Measurements from ENCODE around the gene ZNF709.

Gene ZNF709

DNA sequence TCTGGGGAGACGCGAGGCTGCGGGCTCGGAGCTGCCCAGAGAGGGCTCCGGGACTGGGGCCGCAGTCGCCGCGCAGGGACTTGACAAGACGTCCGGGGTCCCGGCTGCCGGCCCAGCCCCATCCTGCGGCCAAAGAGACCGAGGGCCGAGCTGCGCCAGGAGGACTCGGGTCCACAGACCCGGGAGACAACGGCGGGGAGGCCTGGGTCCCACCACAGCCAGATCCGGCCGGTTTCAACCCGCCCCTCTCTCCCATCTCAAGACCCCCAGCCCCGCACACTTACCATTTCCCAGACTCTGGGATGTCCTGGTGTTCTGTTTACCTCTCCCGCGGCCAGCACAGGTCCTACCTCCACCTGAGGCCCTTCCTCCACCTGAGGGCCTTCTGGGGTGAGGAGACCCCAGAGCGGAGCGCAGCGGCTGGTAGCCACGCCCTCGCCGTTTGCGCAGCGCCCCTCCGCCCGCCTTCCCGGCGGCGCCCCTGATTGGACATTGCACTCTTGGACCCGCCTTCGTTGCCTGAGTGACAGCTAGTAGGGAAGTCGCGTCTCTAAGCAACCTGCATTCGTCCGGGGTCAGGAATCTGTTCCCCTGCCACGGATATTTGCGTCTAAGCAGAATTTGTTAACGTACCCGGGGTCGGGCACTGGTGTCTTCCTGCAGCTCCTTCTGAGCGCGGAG is at the start of gene ZNF709:
Gene ZNF709 (minus strand): TSS at position 446 of the 681 bp plus-strand sequence. CDS start 159 bp downstream, at position 287.
- Histone ChIP-seq H3K79me2 (peaks cover 20% of the 10 kb centered on the region), H3K9ac (peak within 1 kb of the TSS; percentile 21), H3K36me3 (ENCODE audit: control insufficient read depth, insufficient read depth, low read length) (no peaks in the 10 kb centered on the region), H3K27me3 (ENCODE audit: control insufficient read depth, insufficient read depth, low read length) (no peaks in the 10 kb centered on the region), H3K27ac (peak within 1 kb of the TSS; percentile 71), H3K4me1 (peaks cover 8% of the 10 kb centered on the region), H3K9me3 (ENCODE audit: control insufficient read depth, low read length) (no peaks in the 10 kb centered on the region), H3K4me2 (ENCODE audit: low read length) (peak within 1 kb of the TSS; percentile 98), H3K4me3 (ENCODE audit: low read depth, low read length) (peak within 1 kb of the TSS; percentile 99), H2AFZ (peak within 1 kb of the TSS; percentile 87)
- TF ChIP-seq, protein P1, sequence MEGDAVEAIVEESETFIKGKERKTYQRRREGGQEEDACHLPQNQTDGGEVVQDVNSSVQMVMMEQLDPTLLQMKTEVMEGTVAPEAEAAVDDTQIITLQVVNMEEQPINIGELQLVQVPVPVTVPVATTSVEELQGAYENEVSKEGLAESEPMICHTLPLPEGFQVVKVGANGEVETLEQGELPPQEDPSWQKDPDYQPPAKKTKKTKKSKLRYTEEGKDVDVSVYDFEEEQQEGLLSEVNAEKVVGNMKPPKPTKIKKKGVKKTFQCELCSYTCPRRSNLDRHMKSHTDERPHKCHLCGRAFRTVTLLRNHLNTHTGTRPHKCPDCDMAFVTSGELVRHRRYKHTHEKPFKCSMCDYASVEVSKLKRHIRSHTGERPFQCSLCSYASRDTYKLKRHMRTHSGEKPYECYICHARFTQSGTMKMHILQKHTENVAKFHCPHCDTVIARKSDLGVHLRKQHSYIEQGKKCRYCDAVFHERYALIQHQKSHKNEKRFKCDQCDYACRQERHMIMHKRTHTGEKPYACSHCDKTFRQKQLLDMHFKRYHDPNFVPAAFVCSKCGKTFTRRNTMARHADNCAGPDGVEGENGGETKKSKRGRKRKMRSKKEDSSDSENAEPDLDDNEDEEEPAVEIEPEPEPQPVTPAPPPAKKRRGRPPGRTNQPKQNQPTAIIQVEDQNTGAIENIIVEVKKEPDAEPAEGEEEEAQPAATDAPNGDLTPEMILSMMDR (IDR thresholded peaks at IDR 0.05): no peak

DNA sequence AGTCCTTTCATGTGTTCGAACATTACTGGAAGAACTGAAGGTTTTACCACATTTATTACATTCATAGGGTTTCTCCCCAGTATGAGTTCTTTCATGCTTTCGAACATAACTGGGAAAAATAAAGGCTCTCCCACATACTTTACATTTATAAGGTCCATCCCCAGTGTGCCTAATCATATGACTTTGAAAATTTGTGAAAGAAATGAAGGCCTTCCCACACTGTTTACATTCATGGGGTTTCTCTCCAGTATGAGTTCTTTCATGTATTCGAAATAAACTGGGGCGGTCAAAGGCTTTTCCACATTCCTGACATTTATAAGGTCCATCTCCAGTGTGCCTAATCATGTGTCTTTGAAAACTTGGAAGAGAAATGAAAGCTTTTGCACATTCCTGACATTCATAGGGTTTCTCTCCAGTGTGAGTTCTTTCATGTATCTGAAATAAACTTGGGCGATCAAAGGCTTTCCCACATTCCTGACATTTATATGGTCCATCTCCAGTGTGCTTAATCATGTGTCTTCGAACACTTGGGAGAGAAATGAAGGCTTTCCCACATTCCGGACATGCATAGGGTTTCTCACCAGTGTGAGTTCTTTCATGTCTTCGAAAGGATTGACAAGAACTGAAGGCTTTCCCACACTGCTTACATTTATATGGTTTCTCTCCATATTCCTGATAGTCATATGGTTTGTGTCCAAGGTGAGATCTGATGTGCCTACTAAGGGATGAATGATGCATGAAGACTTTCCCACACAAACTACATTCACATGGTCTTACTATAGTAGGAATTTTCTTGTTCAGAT is 42.6 kb upstream of the ZNF709 start:
- H3K9ac ChIP-seq: no peak overlapping the region
- no peak overlapping the region for H2AFZ ChIP-seq
- TF ChIP-seq, protein P1 (IDR thresholded peaks at IDR 0.05): no peak
- no peak overlapping the region for H3K27ac ChIP-seq
- H3K4me3 ChIP-seq (ENCODE audit: low read depth, low read length): no peak overlapping the region
- H3K4me2 ChIP-seq (ENCODE audit: low read length): no peak overlapping the region
- peaks cover 20% of the 10 kb centered on the region for H3K79me2 ChIP-seq
- H3K4me1 ChIP-seq: no peaks in the 10 kb centered on the region
- H3K27me3 ChIP-seq (ENCODE audit: control insufficient read depth, insufficient read depth, low read length): no peaks in the 10 kb centered on the region
- peaks cover 23% of the 10 kb centered on the region for H3K9me3 ChIP-seq (ENCODE audit: control insufficient read depth, low read length)
- H3K36me3 ChIP-seq (ENCODE audit: control insufficient read depth, insufficient read depth, low read length): peaks cover 46% of the 10 kb centered on the region

- Histone ChIP-seq H3K79me2 (peaks cover 16% of the 10 kb centered on the region), H3K4me1 (no peaks in the 10 kb centered on the region), H2AFZ (no peak overlapping the region), H3K27ac (no peak overlapping the region), H3K9ac (no peak overlapping the region), H3K4me2 (ENCODE audit: low read length) (no peak overlapping the region), H3K36me3 (ENCODE audit: control insufficient read depth, insufficient read depth, low read length) (peaks cover 42% of the 10 kb centered on the region), H3K27me3 (ENCODE audit: control insufficient read depth, insufficient read depth, low read length) (no peaks in the 10 kb centered on the region), H3K4me3 (ENCODE audit: low read depth, low read length) (no peak overlapping the region), H3K9me3 (ENCODE audit: control insufficient read depth, low read length) (peaks cover 23% of the 10 kb centered on the region)
- TF ChIP-seq, protein P1 (IDR thresholded peaks at IDR 0.05): no peak
Measured at GRCh38 chr19:12526542-12526941, 41.9 kb upstream of the ZNF709 start.

DNA sequence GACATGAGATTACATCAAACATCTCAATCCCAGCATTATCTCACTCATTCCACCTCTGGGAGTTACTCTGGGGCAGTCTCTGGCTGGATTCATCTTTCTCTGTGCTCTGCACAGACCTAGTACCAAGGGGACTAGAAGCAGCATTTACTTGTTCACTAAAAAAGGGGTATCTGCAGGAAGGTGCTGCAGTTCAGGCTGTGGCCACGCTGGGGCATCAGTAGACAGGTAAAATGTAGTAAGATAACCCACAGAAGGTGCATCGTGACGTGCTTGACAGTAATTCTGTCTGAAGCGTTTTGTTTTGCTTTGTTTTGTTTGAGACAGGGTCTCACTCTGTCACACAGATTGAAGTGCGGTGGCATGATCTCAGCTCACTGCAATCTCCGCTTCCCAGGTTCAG is 37.4 kb upstream of the ZNF709 start:
- H3K9me3 ChIP-seq (ENCODE audit: control insufficient read depth, low read length): peaks cover 16% of the 10 kb centered on the region
- H2AFZ ChIP-seq: no peak overlapping the region
- H3K36me3 ChIP-seq (ENCODE audit: control insufficient read depth, insufficient read depth, low read length): peaks cover 24% of the 10 kb centered on the region
- H3K4me3 ChIP-seq (ENCODE audit: low read depth, low read length): no peak overlapping the region
- TF ChIP-seq, protein P1 (IDR thresholded peaks at IDR 0.05): no peak
- peaks cover 3% of the 10 kb centered on the region for H3K79me2 ChIP-seq
- no peaks in the 10 kb centered on the region for H3K27me3 ChIP-seq (ENCODE audit: control insufficient read depth, insufficient read depth, low read length)
- no peak overlapping the region for H3K9ac ChIP-seq
- no peaks in the 10 kb centered on the region for H3K4me1 ChIP-seq
- no peak overlapping the region for H3K4me2 ChIP-seq (ENCODE audit: low read length)
- no peak overlapping the region for H3K27ac ChIP-seq

Measured in parathyroid adenoma (tissue), 2 donors.